Testis (tissue), 3 donors: ENCODE data around the gene PPM1D. TPM values are rescaled to one million over a fixed set of nuclear protein-coding genes. Genes with fewer than 3 reads are reported as not detected.

Experiments
- DNase-seq: peaks from one replicate; pipeline ENCODE4 v3.0.0-alpha.2; 2019
- H3K27ac ChIP-seq, 2 donors: fragments of 200-600 bp; sonication (generic); one replicate each; pipeline ENCODE4 v1.5.1; 2019
- H3K27me3 ChIP-seq: fragments of 200-600 bp; sonication (generic); one replicate; pipeline ENCODE4 v1.5.1; 2019
- H3K36me3 ChIP-seq: fragments of 200-600 bp; sonication (generic); one replicate; pipeline ENCODE4 v1.5.1; 2017; ENCODE audit warnings: low read depth; ENCODE audit errors: missing control alignments
- H3K4me1 ChIP-seq: fragments of 200-600 bp; sonication (generic); one replicate; pipeline ENCODE4 v1.5.1; 2019
- H3K4me3 ChIP-seq, 2 donors: fragments of 200-600 bp; sonication (generic); one replicate each; pipeline ENCODE4 v1.5.1; 2017 to 2019
- H3K9me3 ChIP-seq: fragments of 200-600 bp; sonication (generic); one replicate; pipeline ENCODE4 v1.5.1; 2017
- POLR2A ChIP-seq: fragments of 450-650 bp; IDR thresholded peaks from one replicate; pipeline ENCODE4 v1.6.1; 2017; ENCODE audit warnings: antibody characterized with exemption, mild to moderate bottlenecking, moderate library complexity
- WGBS, 2 donors: methylation state at CpG; one replicate each; pipeline ENCODE4 v1.1.5; 2018; 5-methylcytosine and 5-hydroxymethylcytosine counted together
- intact Hi-C: fragments of 100-400 bp; cut with DNase I; formaldehyde crosslinking; loops from one replicate; pipeline ENCODE4 v1.15.1; 2023; ENCODE audit warnings: low total_unique reads
- polyA plus RNA-seq: library from polyadenylated mRNA; stranded (reverse); fragments of 350-450 nt; fragmentation: Illumina TruSeq; extraction: RNeasy Lipid Tissue Mini Kit (QIAGEN cat#74804); gene quantifications from one replicate; pipeline ENCODE4 v1.2.3, GENCODE V29; 2014; ENCODE audit warnings: low read depth, low replicate concordance; ENCODE audit not compliant: insufficient read depth
- total RNA-seq, 2 donors: library from RNA; depleted of rRNA; stranded (reverse); fragments of >200 nt; gene quantifications; one replicate each; pipeline ENCODE4 v1.2.3, GENCODE V29; 2016
- TF ChIP-seq, protein P1 (sequence below), 3 experiments: fragments of 450-650 bp in 2 of 3; fragments of 200-600 bp in 1 of 3; sonication (generic) in 1 of 3; IDR thresholded peaks; one replicate each; pipeline ENCODE4 v1.5.1; 2016 to 2019; ENCODE audit warnings: antibody characterized with exemption in 3 of 3, mild to moderate bottlenecking in 2 of 3, moderate library complexity in 1 of 3

PPM1D gene
- total and polyA plus RNA-seq, 3 donors from 2014 or later, result 31.5 to 40.7 (median 34.9) TPM

DNA sequence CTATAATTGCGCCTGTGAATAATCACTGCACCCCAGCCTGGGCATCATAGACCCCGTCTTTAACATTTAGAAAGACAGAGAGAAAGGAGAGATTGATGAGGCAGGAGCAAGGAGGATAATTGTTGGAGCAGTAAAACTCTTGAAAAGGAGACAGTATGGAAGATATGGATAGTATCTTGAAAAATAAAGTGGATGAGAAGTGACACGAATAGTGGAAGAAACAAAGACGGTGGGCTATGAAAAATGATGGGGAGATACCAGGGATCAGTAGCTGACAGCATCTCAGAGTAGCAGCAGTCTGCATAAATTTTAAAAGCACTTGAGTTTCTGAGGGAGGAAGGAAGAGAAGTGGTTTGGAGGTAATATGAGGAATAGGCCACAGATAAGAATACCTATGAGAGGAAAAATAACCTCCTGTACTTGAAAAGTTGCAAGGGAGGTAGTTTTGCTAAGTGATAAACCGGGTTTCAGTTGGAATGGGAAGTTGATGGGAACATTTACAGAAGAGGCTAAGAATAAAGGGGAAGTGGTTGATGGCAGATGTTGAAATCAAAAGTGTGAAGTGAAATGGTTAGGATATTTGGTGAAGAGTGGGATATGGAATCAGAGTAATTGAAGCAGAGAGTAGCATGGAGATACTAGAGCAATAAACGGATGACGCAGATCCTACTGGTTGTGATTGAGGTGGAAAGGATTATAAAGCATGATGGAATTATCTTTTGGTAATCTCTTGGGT is 1.8 kb upstream of the PPM1D start:
- H3K27me3 ChIP-seq, result no peaks in the 10 kb centered on the region
- H3K36me3 ChIP-seq, result no peaks in the 10 kb centered on the region
- H3K4me1 ChIP-seq, result no peaks in the 10 kb centered on the region
- DNase-seq, result no peak
- intact Hi-C loops, result no loop called here
- TF ChIP-seq, protein P1, sequence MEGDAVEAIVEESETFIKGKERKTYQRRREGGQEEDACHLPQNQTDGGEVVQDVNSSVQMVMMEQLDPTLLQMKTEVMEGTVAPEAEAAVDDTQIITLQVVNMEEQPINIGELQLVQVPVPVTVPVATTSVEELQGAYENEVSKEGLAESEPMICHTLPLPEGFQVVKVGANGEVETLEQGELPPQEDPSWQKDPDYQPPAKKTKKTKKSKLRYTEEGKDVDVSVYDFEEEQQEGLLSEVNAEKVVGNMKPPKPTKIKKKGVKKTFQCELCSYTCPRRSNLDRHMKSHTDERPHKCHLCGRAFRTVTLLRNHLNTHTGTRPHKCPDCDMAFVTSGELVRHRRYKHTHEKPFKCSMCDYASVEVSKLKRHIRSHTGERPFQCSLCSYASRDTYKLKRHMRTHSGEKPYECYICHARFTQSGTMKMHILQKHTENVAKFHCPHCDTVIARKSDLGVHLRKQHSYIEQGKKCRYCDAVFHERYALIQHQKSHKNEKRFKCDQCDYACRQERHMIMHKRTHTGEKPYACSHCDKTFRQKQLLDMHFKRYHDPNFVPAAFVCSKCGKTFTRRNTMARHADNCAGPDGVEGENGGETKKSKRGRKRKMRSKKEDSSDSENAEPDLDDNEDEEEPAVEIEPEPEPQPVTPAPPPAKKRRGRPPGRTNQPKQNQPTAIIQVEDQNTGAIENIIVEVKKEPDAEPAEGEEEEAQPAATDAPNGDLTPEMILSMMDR (IDR thresholded peaks at IDR 0.05), result no peak
- no peak for TF ChIP-seq POLR2A
- H3K9me3 ChIP-seq, result no peaks in the 10 kb centered on the region
- H3K4me3 ChIP-seq, result no peak overlapping the region
- WGBS, 2 donors, result 68 to 78% methylated on average over 7 of the region's 7 CpGs
- H3K27ac ChIP-seq, result peak overlapping the region; percentile 97 to 99

DNA sequence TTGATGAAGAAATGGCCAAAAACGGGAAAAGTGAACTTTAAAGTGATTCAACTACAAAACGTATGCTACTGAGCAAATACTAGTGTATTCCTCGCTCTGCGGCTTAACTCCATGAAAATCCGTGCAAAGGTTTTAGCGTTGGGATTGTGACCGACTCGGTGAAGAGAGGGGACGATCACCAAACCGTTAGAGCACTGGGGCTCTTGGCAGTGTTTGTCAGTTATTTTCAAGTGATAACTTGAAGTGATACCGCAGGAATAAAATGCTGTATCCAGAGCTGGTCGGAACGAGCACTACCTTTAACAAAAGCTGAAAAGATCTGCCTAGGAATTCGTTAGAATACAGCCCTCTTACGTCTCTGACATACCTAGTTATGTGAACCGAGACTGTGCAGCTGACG is 773 bp upstream of the PPM1D start:
- Histone ChIP-seq H3K36me3 (no peaks in the 10 kb centered on the region), H3K4me1 (peaks cover under 1% of the 10 kb centered on the region), H3K4me3 (peak overlapping the region; percentile 81 to 94), H3K9me3 (no peaks in the 10 kb centered on the region), H3K27ac (peak overlapping the region; percentile 97 to 99), H3K27me3 (no peaks in the 10 kb centered on the region)
- 0 to 1% methylated on average over 17 of the region's 17 CpGs for WGBS, 2 donors
- TF ChIP-seq, protein P1 (IDR thresholded peaks at IDR 0.05), result no peak
- no peak for TF ChIP-seq POLR2A
- no peak for DNase-seq
- intact Hi-C loops, result no loop called here

DNA sequence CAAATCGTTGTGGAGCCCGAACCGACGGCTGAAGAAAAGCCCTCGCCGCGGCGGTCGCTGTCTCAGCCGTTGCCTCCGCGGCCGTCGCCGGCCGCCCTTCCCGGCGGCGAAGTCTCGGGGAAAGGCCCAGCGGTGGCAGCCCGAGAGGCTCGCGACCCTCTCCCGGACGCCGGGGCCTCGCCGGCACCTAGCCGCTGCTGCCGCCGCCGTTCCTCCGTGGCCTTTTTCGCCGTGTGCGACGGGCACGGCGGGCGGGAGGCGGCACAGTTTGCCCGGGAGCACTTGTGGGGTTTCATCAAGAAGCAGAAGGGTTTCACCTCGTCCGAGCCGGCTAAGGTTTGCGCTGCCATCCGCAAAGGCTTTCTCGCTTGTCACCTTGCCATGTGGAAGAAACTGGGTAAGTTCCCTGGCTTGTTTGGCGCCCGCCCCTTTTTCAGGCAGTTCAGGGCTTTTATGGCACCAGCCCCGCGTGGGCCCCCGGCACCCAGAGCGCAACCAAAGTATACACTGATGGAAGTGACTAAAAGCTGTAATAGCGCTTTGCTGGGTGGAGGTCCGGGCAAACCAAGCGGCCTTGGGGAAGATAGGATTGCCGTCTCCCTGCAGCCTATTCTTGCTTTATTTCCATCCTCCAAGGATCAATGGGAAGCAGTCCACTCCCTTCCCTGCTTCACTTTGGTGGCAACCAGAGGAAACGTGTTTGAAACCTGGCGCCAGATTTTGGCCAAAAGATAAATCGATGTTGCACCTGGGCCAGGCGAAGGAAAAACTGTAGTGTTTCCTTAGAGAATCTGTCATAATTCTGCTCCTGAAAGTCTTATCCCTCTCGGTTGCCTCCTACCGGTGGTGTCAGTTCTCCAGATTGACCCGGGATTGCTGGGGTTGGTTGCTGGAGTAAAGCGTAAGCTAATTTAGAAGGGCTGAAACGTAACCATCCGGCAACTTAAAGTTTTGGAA is 775 bp downstream of the PPM1D start:
- H3K4me1 ChIP-seq, result peaks cover 14% of the 10 kb centered on the region
- TF ChIP-seq, protein P1 (IDR thresholded peaks at IDR 0.05), result peak; percentile 56 to 70 (median 65)
- no peak for TF ChIP-seq POLR2A
- peak overlapping the region; percentile 97 to 99 for H3K27ac ChIP-seq
- DNase-seq, result peak; percentile 88
- peak overlapping the region; percentile 81 to 94 for H3K4me3 ChIP-seq
- H3K27me3 ChIP-seq, result no peaks in the 10 kb centered on the region
- intact Hi-C loops, result no loop called here
- WGBS, 2 donors, result 0% methylated on average over 26 to 50 of the region's 69 CpGs
- H3K9me3 ChIP-seq, result no peaks in the 10 kb centered on the region
- no peaks in the 10 kb centered on the region for H3K36me3 ChIP-seq

- H3K4me1 ChIP-seq, result peaks cover 14% of the 10 kb centered on the region
- TF ChIP-seq POLR2A, result no peak
- TF ChIP-seq, protein P1 (IDR thresholded peaks at IDR 0.05), result peak in 1 of 3 experiments; percentile 30
- H3K9me3 ChIP-seq, result no peaks in the 10 kb centered on the region
- peak overlapping the region; percentile 81 to 94 for H3K4me3 ChIP-seq
- 0% methylated on average over 14 of the region's 14 CpGs for WGBS, 2 donors
- H3K27ac ChIP-seq, result peak overlapping the region; percentile 97 to 99
- peak; percentile 79 for DNase-seq
- H3K36me3 ChIP-seq, result no peaks in the 10 kb centered on the region
- intact Hi-C loops, result no loop called here
- no peaks in the 10 kb centered on the region for H3K27me3 ChIP-seq
These were observed 1.7 kb downstream of the PPM1D start for GRCh38 chr17:60601447-60602384.
